NCI-H748 (cell line): Measurements from ENCODE around the gene PPFIBP1.
"Not testable (repeated sequence)": the region's sequence is repeated elsewhere in the genome, so short reads cannot be mapped to it uniquely, and the experiment has no call there.

Source experiments
- DNase-seq: peaks from one replicate; lab custom pipeline; 2025; ENCODE audit not compliant: unreplicated experiment; lab: John Stamatoyannopoulos, UW

Gene PPFIBP1

GRCh38 chr12:27652174-27652763, 128.3 kb downstream of the PPFIBP1 start:
- DNase-seq = peak; percentile 48

GRCh38 chr12:27653661-27654060, 129.7 kb downstream of the PPFIBP1 start:
- DNase-seq = no peak

- DNase-seq = not testable (repeated sequence)
Measured at GRCh38 chr12:27655476-27655875, 131.5 kb downstream of the PPFIBP1 start.

DNA sequence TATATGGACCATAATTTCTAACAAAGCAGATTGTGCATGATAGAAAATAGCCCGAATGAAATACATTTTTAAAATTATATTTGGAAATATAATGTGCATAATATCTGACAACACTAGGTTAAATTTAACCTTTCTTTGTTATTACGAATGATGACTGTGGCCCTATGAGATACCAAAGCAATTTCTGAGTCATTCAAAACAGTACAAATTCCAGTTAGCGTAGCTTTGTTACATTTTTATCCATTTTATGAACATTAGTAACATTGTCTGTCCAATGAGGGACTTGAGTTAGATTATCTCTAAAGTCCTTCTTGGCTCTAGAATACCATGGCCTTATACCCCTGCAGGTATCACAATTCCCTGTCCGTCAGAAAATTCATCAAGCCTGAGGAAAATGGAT, 133.3 kb downstream of the PPFIBP1 start:
- no peak for DNase-seq

- no peak for DNase-seq
Measured at GRCh38 chr12:27665704-27666103, 141.7 kb downstream of the PPFIBP1 start.

GRCh38 chr12:27666510-27666909, 142.5 kb downstream of the PPFIBP1 start:
- no peak for DNase-seq

DNA sequence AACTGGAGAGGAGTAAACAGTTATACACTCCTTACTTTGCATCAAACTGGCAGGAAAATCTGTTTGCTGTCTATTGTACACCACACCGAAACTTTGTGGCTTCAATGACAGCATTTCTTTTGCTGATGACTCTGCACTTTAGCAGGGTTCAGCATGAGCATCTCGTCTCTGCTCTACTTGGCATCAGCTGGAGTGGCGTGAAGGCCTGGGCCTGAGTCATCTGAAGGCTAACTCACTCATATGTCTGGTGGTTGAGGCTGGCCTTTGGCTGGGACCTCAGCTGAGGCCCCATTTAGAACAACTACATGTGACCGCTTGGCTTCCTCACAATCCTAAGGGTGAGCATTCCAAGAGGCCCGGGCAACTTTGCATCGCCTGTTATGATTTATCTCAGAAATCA, 143.5 kb downstream of the PPFIBP1 start:
- no peak for DNase-seq

DNA sequence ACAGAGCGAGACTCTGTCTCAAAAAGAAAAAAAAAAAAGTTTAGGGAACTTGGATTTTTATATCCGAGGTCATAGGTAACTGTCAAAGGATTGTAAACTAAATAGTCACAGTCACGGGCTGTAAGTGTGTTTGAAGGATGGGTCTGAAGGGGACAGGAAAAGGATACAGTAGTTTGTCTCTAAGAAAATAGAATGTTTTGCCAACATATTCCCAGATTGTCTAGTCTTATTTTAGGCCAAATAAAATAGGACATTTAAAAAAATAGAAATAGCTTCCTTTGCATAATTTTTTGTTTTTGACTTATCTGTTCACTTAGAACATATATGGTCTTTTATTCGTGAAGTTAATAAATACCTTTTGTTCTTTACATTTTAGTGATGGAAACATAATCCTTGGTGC, 148.0 kb downstream of the PPFIBP1 start:
- DNase-seq = no peak

GRCh38 chr12:27672643-27673042, 148.6 kb downstream of the PPFIBP1 start:
- no peak for DNase-seq

DNA sequence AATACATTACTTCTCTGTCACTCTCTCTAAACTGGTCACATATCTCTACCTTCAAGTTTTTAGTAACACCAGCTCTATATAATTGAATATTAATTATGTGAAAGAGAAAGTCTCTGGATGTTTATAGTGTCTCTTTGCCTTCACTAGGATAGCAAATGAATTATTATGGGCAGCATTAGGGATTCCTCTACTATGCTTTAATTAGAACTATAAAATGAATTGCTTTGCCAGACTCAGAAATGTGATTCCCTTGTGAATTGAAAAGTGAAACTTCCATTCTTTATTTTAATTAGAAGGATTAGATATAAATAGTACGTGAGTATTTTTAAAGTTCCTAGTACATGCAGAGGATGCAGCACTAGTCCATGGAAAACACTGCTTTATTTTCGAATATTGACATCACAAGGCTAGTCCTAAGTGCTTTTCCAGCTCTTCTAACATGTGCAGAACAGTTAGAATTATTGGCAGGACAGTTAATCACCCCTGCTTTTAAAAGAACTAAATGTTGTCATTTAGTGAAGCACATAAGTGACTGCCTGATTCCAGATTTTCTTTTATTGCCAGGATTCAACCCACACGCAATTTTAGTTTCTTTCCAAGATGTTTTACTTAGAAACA, 149.2 kb downstream of the PPFIBP1 start:
- no peak for DNase-seq

DNA sequence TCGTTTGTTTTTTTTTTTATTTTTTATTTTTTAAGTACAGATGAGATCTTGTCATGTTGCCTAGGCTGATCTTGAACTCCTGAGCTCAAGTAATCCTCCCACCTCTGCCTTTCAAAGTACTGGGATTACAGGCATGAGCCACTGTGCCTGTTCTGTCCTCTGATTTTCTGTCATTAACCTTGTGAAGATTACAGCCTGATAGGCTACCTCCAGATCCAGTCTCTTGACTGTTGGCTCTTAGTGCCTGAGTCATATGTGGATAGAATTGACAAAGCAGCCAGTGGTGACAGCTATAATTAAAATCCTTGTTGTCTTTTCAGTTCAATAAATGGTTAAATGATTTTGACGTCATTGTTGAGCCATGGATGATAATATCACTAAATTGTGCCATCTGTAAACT, 151.0 kb downstream of the PPFIBP1 start:
- DNase-seq = no peak

DNA sequence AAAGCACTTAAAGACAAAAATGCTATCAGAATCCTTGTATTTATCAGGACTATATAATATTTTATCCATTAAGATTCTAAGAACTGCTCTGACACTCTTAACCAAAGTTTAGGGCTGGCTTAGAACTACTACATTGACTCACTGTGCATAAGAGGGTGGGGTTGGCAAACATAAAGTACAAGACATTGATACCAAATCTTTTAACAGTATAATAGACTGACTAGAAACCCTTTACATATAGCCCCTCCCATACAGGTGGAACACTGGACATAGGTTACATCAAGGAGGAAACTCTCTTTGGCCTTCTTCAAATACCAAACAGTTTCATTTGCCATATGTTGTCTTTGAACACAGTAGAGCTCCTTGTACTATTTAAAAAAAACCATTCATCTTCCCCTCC, 156.6 kb downstream of the PPFIBP1 start:
- DNase-seq = no peak

DNA sequence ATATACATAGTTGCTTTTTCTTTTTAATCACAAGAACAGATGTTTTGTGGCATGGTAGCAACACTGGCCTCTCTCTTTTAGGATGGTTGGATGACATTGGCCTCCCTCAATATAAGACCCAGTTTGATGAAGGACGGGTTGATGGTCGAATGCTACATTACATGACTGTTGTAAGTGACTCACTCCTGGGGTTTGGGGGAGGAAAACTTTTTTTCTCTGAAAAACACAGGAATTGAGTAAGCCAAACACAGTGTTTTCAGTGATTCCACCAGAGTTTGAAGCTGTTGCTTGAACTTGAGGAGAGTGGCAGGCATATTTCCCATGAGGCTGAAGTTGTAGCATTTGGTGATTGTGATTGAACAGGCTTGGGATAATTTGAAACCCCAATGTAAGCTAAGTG, 158.5 kb downstream of the PPFIBP1 start:
- DNase-seq = no peak

GRCh38 chr12:27685274-27685673, 161.3 kb downstream of the PPFIBP1 start:
- no peak for DNase-seq

GRCh38 chr12:27686147-27686546, 162.1 kb downstream of the PPFIBP1 start:
- DNase-seq = no peak

- DNase-seq = no peak
Measured at GRCh38 chr12:27688671-27689070, 164.7 kb downstream of the PPFIBP1 start.

DNA sequence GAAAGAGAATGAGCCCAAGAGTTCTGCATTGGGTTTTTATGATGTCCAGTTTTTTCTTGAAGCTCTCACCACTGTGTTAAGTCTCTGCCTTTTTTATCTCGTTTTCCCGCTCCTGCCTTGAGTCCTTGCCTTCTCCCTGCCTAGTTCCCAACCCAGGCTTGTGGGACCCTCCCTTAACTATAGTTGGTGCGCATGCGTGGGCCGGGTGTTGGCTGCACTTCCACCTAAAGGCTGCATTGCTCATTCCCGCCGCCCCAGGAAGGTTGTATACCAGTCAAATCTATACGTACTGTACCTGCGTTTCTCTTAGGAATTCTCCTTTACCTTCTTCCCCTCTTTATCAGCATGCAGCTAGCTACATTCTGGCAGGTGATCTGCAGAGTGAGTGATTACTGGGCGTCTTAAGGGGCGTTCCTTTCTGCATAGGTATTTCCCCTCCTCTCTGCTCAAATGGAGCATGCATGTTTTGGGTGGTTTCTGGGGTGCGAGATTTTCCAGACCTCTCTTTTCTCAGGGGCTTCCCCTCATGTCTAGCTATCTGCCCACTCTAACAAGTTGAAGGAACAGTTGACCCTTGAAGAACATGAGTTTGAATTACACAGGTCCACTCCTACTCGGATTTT, 165.7 kb downstream of the PPFIBP1 start:
- DNase-seq = no peak

- DNase-seq = no peak
Measured at GRCh38 chr12:27693403-27693802, 169.4 kb downstream of the PPFIBP1 start.

GRCh38 chr12:27695556-27696292, 171.7 kb downstream of the PPFIBP1 start:
- no peak for DNase-seq

GRCh38 chr12:27696293-27696652, 172.3 kb downstream of the PPFIBP1 start, which contains the start of gene REP15:
Gene REP15, plus strand, starts transcription at chr12:27696447. Its CDS starts 116 bp downstream, at chr12:27696563.
- DNase-seq = no peak

DNA sequence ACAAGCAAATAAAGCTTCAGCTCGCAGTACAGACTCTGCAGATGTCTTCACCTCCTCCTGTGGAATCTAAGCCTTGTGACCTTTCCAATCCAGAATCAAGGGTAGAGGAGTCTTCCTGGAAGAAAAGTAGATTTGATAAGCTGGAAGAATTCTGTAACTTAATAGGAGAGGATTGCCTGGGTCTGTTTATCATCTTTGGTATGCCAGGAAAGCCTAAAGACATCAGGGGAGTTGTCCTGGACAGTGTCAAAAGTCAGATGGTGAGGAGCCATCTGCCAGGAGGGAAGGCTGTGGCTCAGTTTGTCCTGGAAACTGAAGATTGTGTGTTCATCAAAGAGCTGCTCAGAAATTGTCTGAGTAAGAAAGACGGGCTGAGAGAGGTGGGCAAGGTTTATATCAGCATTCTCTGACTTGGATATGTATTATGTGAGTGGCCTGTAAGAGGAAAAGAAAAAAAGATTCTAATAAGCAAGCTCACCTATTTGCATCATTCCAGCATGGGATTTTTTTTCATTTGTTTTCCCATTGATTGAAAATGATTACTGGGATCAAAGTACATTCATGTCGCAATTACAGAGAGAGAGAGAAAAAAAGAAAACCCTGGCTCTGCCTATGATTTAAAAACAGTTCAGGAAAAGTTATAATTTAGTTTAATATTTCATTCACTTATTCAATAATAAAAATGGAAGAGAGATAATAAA, 173.0 kb downstream of the PPFIBP1 start:
- no peak for DNase-seq
